ENCODE data around the gene C4orf50. TPM values are rescaled to one million over a fixed set of nuclear protein-coding genes. Genes with fewer than 3 reads are reported as not detected.
"Not testable (repeated sequence)": the region's sequence is repeated elsewhere in the genome, so short reads cannot be mapped to it uniquely, and the experiment has no call there.

C4orf50 gene
- total RNA-seq, 1 donor from 2014 or later: not detected

DNA sequence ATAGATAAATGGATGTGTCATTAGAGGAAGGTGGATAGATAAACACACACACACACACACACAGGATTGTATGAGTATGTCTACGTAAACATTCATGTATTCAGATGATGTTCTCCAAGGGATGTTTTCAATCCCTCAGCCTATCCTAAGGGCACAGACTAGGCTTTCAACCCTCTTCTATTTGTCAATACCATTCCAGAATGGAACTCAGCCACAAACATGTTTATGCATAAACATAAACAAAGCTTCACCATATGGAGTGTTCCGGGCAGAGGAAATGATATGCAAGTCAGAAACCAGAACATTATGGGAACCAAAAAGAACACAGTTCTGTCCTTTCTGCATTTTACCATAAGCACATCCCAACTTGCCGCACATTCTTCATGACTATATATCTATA is 150.4 kb downstream of the C4orf50 start:
- DNase-seq (no peak), ATAC-seq (ENCODE audit: poor library complexity) (no peak)
- intact Hi-C loops (cut with DNase I): no loop called here

DNA sequence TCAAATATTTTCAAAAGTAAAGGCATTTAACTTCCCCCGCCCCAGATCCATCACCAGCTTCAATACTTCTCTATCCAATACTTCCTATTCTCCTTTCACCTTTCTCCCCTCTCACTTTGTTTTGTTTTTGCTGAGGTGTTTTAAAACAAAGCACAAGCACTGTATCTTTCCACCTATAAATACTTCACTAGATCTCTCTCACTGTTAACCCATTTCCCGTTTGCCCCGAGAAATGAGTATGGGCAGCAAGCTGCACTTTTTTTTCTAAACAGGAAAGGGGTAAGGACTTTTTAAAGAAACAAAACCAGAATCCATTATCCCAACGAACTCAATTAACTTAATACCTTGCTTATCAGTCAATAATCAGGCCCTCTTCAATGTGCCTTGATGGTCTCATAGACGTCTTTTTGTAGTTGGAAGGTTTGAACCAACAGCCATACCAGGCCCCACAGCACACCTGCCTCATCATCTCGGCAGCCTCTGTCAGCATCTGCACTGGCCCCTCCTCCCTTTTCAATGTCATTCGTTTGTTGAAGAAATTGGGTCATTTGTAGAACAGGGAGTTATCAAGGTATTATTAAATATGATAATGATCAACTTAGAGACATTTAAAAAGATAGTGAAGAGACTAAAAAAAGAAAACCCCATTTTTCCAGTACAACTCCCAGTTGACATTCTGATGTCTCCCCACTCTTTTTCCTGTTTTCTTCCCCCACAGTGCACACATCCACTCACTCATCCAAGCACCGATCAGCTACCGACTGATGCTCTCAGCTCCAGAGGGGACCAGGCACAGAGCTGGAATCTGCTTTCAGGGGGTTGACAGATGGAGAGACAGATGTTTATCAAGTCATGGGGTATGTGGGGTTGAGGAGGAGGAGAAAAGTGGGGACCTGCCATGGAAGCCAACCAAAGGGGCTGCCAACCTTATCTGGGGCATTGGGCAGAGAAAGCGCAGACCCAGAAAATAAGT is 151.1 kb downstream of the C4orf50 start:
- ATAC-seq (ENCODE audit: poor library complexity) (no peak), DNase-seq (no peak)
- intact Hi-C loops (cut with DNase I): no loop called here

DNA sequence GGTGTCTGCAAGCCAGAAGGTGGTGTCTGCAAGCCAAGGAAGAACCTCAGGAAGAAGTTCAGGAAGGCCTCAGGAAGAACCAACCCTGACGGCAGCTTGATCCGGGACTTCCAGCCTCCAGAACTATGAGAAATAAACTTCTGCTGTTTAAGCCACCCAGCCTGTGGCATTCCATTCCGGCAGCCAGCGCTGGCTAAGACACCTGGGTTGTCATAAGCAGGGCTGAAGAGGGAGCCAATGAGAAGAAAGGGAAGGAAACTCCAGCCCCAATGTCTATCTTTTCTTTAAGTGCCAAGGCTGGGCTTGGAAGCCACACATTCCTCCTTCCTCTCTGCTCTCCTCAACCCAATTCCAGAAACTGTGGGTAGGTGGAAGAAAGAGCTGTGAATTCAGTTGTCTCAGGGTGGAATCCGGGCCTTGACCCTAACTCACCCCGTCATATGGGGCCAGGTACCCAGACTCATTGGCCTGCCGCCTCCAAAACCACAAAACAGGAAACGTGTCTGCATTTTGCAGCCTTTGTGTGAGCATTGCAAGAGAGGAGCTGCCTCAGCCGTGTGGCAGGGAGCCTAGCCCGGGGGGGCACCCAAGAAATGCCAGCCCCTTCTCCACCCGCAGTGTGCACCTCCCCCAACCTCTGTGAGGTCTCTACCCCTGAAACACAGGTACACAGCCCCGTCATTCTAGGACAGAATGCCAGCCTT is 152.2 kb downstream of the C4orf50 start:
- ATAC-seq (ENCODE audit: poor library complexity): no peak
- intact Hi-C loops (cut with DNase I): no loop called here
- no peak for DNase-seq

DNA sequence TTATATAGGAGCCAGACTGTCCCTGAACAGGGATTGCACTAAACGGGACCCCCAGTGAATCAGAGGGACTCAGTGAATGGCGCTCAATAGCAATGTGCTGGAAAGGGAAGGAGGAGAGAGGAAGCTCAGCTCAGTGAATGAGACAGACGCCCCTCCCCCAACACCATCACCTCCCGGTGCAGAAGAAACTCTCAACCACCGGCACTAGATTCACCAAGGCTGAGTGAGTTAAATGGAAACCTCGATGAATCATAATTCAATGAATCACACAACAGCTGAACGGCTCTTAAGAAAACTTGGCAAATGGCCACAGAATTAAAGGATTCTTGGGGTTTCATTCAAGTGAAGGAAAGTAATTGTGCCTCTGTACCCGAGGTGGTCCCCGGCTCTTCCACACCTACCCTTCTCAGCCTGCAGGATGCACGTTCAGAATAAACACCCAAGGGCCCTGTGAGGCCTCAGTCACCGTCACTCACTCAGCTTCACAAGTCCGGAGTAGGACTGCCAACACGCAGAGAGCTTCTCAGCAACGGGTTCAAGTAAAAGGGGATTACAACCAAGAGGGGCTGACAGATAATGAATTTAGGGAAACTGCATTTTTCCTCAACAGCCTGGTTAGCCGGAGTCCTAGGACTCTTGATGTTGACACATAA is 154.6 kb downstream of the C4orf50 start:
- no peak for ATAC-seq (ENCODE audit: poor library complexity)
- intact Hi-C loops (cut with DNase I): no loop called here

DNA sequence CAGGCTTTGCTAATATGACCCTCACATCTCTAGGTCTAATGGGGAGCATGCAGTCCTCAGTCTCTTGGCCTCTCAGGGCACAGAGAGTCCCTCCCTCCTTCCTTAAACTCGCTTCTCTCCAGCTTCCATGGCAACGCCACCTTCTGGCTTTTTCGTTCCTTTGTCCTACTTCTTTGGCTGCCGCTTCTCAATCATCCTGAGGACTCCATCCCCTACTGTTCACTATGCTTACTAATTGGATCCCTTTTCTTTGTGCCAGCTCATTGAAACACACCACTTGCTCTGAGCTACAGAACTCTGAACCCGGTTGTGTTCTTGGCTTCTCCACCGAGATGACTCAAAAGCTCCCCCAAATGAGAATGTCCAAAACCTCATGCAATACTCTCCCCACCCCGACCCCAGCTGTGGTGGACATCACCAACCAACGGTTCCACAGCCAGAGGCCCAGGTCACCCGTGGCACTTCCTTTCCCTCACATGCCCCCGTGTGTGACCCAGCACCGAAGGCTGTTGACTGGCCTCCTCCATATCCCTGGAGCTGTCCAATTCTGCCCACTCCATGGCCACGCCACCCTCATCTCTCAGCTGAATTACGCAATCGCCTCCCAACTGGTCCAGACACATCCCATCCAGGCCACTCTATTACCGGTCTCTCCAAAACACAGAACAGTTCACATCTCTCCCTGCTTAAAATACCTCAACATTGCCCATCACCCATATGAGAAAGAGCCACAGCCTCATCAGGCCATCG is 160.0 kb downstream of the C4orf50 start:
- intact Hi-C loops (cut with DNase I): no loop called here
- DNase-seq: no peak
- ATAC-seq (ENCODE audit: poor library complexity): no peak

More for the DNA sequence above, 154.6 kb downstream of the C4orf50 start:
- no peak for DNase-seq

DNA sequence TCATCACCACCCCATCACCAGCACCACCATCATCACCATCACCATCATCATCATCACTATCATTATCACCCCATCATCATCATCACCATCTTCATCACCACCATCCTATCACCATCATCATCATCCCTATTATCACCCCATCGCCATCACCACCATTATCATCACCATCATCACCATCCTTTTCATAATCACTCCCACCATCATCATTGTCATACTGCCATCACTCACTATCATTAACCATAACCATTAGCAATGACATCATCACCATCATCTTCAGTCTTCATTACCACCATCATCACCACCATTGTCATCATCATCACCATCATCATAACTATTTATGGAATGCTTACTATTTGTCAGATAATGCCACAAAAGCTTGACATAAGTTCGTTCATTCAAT is 161.0 kb downstream of the C4orf50 start:
- intact Hi-C loops (cut with DNase I): no loop called here

DNA sequence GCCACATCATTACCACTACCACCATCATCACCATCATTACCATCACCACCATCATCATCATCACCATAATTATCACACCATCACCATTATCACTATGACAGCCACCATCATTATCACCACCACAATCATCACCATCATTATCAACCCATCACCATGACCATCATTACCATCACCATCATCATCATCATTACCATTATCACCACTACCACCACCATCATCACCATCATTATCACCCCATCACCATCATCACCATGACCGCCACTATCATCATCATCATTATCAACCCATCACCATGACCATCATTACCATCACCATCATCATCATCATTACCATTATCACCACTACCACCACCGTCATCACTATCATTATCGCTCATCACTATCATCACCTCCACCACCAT is 161.9 kb downstream of the C4orf50 start:
- intact Hi-C loops (cut with DNase I); ATAC-seq (ENCODE audit: poor library complexity); DNase-seq: not testable (repeated sequence)

More for the DNA sequence above, 161.0 kb downstream of the C4orf50 start:
- ATAC-seq (ENCODE audit: poor library complexity) (no peak), DNase-seq (no peak)

DNA sequence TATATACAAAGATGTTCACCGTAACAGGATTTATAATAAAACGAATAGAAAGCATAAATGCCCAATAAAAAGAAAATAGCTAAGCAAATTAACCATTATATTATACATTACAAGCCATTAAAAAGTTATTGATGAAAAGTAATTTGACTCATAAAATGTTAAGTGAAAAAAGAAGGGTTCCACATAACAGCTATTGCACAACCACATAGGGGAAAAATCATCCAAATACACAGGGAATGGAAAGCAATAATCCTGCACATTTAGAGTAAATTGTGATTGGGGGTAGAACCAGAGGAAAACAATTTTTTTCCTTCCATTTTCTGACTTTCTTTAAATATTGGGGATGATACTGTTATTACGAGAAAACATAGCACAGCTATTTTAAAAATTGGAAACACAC is 163.3 kb downstream of the C4orf50 start:
- intact Hi-C loops (cut with DNase I): no loop called here
- DNase-seq: no peak
- ATAC-seq (ENCODE audit: poor library complexity): no peak

DNA sequence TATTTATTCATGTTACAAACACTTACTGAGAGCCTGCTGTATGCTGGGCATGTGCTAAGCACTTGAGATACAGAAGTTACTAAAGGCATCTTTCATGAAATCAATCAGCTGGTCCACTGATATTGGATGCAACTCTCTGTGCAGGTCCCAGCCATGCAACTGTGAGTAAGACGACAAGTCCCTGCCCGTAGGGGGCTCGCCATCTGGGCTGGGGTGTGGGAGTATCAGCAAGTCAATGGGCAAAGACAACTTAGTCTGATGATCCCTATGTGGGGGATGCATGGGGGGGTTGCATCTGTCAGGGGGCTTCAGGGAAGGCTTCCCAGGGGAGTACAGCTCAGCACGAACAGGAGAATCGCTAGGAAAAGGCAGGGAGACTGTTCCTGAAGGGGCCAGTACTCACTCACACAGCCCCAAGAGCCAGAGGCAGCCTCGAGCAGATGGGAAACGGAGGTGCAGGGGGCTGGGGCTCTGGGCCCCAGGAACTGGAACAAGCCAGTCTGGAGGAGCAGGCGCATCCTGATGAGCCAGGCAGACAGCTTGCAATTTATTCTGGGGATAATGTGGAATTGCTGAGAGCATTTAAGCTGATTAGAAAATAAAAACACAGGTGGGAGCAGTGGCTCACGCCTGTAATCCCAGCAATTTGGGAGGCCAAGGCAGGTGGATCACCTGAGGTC is 165.6 kb downstream of the C4orf50 start:
- ATAC-seq (ENCODE audit: poor library complexity) (no peak), DNase-seq (no peak)
- intact Hi-C loops (cut with DNase I): no loop called here

DNA sequence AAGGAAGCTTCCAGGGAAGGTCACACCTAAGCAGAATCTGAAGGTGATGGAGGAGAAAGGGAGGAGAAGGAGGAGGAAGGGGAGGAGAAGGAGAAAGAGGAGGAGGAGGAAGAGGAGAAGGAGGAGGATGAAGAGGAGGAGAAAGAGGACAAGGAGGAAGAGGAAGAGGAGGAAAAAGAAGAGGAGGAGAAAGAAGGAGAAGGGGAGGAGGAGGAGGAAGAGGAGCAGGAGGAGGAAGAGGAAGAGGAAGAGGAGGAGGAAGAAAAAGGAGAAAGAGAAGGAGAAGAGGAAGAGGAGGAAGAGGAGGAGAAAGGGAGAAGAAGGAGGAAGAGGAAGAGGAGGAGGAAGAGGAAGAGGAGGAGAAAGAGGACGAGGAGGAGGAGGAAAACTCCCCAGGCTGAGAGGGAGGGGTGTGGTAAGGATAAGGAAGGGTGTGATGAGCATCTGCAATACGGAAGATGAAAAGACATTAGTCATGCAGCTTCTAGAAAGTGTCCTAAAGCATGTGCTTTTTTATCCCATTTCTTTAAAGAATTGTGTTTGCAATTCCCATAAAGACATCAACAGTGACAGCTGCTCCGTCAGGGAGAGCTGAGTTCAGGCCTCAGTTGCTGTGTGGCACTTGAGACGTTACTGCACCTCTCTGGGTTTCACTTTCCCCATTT is 166.5 kb downstream of the C4orf50 start:
- ATAC-seq (ENCODE audit: poor library complexity) (no peak), DNase-seq (no peak)
- intact Hi-C loops (cut with DNase I): no loop called here

Small RNA genes within 50 kb of the gene (microRNA-seq; reads per million reads assigned to microRNA genes)
- gene MIR378D1: 12.9 reads per million, percentile 30 among the genes with 10 or more reads in this experiment

Other genes starting within 250 kb of the C4orf50 start
- 1.2 TPM for gene CRMP1, start 125.3 kb downstream of the C4orf50 start, total RNA-seq
- not detected for gene JAKMIP1, start 182.1 kb upstream of the C4orf50 start, total RNA-seq

All from Right ventricle myocardium superior (tissue), 1 donor.